ENCODE measurements around the gene LDLRAD4.

LDLRAD4 gene

GRCh38 chr18:13199169-13199568 lies 19.4 kb upstream of the LDLRAD4 start:
- TF ChIP-seq CTCF (conservative IDR thresholded peaks at IDR 0.05) = no peak
- TF ChIP-seq ZFX (IDR thresholded peaks at IDR 0.05) = no peak
- no peak overlapping the region for H3K27ac ChIP-seq

DNA sequence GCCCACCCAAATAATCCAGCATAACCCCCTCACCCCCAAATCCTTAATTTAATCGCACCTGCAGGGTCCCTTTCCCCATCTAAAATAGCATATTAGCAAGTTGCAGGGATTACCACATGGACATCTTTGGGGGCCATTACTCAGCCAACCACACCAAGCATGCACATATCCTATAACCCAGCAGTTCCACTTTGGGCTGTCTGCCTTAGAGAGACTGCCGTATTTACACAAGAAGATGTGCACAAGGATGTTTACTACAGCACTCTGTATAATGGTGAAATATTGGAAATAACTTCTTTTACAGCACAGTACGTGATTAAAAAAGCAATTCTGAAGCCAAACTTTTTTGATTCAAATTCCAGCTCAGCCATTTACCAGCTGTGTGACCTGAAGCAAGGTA lies 17.3 kb upstream of the LDLRAD4 start:
- TF ChIP-seq CTCF (conservative IDR thresholded peaks at IDR 0.05) = no peak
- TF ChIP-seq ZFX (IDR thresholded peaks at IDR 0.05) = no peak
- no peak overlapping the region for H3K27ac ChIP-seq

- TF ChIP-seq ZFX (IDR thresholded peaks at IDR 0.05) = no peak
- TF ChIP-seq CTCF (conservative IDR thresholded peaks at IDR 0.05) = no peak
- H3K27ac ChIP-seq = no peak overlapping the region
These were observed 16.0 kb upstream of the LDLRAD4 start for GRCh38 chr18:13202571-13202970.

GRCh38 chr18:13206301-13206700 lies 12.3 kb upstream of the LDLRAD4 start:
- no peak overlapping the region for H3K27ac ChIP-seq
- TF ChIP-seq ZFX (IDR thresholded peaks at IDR 0.05) = no peak
- no peak for TF ChIP-seq CTCF (conservative IDR thresholded peaks at IDR 0.05)

DNA sequence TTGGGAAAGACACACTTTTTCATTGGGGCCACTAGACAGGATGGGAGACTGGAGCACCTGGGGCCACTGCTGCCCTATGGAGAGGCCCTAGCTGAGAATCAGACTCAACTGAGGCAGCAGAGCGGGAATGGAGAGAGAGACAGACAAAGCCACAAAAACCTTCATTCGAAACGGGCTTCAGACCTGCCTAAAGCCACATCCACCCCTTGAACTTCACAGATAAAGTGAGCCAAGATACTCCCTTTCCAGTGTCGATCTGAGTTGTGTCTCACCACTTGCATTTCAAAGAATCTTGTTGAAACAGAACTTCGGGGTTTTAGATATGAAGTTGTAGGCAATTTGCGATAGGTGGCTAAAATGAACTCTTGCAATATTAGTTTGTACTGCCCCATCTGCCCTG lies 11.3 kb upstream of the LDLRAD4 start:
- H3K27ac ChIP-seq = no peak overlapping the region
- TF ChIP-seq CTCF (conservative IDR thresholded peaks at IDR 0.05) (no peak), ZFX (IDR thresholded peaks at IDR 0.05) (no peak)

DNA sequence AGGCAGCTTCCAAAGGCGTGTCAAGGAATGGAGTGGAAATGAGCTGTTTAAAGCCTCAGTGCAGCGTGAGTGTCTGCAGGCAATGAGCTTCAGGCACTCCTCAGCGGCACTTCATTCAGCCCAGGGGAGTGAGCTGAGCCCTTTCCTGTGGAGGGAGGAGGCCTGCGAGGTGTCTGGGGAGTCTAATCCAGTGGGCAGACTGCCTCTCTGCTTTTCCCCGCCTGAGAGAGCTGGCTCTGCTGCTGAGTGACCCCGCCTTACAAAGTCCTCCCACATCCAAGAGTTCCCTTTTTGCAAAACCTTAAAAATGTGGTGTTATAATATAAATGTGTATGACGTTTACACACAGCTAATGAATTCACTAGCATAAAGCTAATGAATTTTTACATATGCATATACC lies 7.0 kb upstream of the LDLRAD4 start:
- no peak for TF ChIP-seq CTCF (conservative IDR thresholded peaks at IDR 0.05)
- no peak for TF ChIP-seq ZFX (IDR thresholded peaks at IDR 0.05)

GRCh38 chr18:13213036-13213795 lies 5.3 kb upstream of the LDLRAD4 start:
- TF ChIP-seq ZFX (IDR thresholded peaks at IDR 0.05) = no peak
- no peak for TF ChIP-seq CTCF (conservative IDR thresholded peaks at IDR 0.05)
- no peak overlapping the region for H3K27ac ChIP-seq

More for the DNA sequence above, 7.0 kb upstream of the LDLRAD4 start:
- no peak overlapping the region for H3K27ac ChIP-seq
